ENCODE data around the gene SCART1. TPM values are rescaled to one million over a fixed set of nuclear protein-coding genes. Genes with fewer than 3 reads are reported as not detected.
A peak's percentile ranks its signal among the peaks of the same experiment; 100 is the strongest.
"Not testable (repeated sequence)": the region's sequence is repeated elsewhere in the genome, so short reads cannot be mapped to it uniquely, and the experiment has no call there.

SCART1 gene
- total RNA-seq, 1 experiment from 2014 or later, result 1.2 TPM

GRCh38 chr10:133431888-133432613 lies 21.7 kb upstream of the SCART1 start:
- not testable (repeated sequence) for DNase-seq (ENCODE audit: extremely low read depth, low read depth)

DNA sequence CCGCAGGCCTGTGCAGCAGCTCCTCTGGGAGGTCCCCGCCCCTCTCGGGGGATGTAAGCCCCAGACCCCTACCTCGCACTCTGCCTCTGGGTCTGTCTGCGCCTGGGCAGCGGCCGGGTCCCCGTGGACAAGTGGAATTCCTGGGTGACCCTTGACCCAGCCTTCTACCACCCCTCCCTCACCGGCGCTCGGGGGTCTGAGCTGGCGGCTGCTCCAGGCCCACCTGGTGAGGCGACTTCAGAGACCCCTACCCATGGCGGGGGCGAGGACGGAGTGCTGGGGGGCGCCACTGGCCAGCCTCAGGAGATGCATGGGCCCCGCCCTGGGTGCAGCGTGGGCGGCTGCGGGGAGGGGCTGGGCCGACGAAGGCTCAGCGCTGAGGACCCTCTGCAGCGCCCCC lies 21.0 kb upstream of the SCART1 start:
- DNase-seq (ENCODE audit: extremely low read depth, low read depth), result not testable (repeated sequence)

DNA sequence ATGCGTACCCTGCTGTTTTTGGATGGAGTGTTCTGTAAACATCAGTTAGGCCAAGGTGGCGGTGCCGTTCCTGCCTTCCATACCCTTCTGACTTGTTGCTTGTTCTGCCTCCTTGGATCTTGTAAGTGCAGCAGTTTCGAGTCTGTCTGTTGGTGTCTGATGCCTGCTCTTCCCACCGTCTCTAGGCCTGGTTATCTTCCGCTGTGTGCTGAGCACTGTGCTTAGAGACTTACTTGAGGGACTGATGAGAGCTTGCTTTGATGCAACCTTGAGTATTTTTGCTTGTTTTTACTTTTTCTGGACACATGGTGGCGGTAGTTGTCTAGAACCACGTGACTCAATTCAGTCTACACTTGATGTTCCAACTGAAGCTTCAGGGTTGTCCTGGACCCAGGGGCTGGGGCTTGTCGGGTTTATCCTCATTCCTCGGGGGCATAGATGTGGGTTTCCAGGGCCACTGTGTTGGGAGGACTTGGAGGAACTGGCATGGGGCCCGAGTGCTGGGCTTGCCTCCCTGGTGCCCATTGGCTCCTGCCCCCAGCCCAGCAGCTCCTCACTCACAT lies 15.0 kb upstream of the SCART1 start:
- DNase-seq (ENCODE audit: extremely low read depth, low read depth), result peak; percentile 33

GRCh38 chr10:133439517-133440461 lies 14.0 kb upstream of the SCART1 start:
- DNase-seq (ENCODE audit: extremely low read depth, low read depth), result no peak

GRCh38 chr10:133440633-133441285 lies 13.0 kb upstream of the SCART1 start:
- DNase-seq (ENCODE audit: extremely low read depth, low read depth), result no peak

GRCh38 chr10:133441356-133441755 lies 12.4 kb upstream of the SCART1 start:
- not testable (repeated sequence) for DNase-seq (ENCODE audit: extremely low read depth, low read depth)

DNA sequence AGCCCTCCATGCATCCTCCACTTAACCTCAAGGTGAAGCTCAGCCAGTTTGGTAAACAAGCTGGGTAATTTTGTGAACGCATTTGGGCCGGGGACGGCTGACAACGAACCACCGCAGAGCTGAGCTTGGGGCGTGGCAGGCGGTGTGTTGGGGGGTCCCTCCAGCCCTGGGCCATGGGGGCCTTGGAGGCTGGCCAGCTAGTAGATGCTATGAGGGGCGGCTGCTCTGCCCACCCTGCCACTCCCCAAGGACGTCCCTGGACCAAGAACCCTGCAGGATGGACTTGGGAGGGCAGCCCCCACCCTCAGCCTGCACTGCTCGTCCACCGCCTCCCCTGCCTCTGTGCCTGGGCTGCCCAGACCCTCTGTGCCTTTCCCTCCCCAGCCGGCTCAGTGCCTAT lies 12.0 kb upstream of the SCART1 start:
- DNase-seq (ENCODE audit: extremely low read depth, low read depth), result no peak

DNA sequence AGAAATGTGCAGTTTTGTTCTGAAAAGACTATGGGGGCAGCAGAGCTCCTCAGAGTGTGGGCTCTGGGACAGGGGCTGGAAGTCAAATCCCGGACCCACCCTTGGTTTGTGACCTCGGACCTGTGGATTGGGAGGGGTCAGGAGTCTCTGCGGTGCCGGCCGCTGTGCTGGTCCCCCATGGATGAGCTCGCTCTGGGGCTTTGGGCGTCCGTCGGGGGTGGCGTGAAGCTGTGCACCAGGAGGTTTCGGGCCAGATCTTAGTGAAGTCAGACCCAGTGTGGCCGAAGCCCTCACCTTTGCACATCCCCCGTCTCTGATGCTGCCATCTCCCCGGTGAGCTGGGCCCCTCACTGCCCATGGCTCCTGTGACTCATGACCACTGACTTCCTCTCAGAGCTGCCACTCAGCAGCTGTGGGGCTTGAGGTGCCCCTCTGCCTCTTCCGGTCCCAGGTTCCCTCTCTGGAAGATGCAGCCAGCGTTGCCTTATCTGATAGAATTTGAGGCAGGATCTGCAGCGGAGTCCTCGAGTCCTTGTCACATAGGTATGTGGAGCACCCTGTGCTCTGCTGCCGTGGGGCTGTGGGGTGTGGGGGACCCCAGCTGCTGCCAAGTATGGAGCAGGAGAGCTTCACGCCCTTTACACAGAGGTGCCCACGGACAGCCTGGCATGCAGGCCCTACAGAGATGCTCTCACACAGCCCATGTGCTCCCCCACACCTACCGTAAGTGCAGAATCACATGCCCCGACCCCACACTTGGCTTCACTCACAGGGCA lies 11.4 kb upstream of the SCART1 start:
- DNase-seq (ENCODE audit: extremely low read depth, low read depth), result no peak

DNA sequence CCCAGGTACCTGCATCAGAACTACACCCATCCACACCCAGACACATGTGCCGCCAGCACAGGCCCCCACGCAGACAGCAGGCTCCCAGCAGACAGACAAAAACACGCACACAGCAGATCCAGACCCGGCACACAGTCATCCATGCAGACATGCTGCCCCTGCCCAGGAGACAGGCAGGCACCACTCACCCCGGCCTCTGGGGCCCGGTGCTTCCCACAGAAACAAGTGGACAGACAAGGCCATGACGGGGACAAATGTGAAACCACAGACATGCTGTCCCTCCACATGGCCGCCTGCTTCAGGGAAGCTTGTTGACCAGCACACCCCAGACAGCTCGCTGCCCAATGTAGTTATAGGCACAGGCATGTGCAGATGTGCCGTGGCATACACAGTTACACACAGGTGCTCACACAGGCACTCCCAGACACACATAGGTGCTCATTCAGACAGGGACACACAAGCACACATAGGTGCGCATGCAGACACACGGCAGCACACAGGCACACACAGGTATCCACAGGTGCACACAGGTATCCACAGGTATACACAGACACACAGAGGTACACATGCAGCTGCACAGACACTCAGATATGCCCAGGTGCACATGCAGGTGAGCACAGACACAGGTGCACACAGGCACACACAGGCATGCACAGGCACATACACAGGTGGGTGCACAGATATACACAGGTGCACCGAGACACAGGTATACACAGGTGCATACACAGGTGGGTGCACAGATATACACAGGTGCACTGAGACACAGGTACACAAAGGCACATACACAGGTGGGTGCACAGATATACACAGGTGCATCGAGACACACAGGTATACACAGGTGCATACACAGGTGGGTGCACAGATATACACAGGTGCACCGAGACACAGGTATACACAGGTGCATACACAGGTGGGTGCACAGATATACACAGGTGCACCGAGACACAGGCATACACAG lies 10.5 kb upstream of the SCART1 start:
- no peak for DNase-seq (ENCODE audit: extremely low read depth, low read depth)

- DNase-seq (ENCODE audit: extremely low read depth, low read depth), result no peak
Measured at GRCh38 chr10:133444342-133445267, 9.1 kb upstream of the SCART1 start.

DNA sequence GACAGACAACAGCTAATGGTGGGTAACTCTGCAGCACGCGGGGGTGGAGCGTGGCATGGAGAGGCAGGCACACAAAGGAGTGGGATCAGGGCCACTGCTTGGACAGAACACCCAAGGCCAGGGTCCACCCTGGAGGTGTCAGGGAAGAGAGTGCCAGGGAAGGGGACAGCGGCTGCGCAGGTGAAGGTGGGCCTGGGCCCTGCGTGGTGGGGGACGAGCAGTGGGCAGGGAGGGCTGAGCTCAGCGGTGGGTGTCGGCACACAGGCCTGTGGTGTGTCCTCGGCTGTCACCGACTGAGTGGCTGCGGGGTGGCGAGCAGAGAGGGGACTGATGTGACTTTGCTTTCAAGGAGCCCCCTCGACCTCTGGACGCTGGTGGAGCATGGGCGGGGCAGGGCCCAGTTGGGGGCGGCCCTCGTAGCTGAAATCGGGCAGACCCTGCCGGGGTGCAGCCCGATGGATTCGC lies 8.4 kb upstream of the SCART1 start:
- no peak for DNase-seq (ENCODE audit: extremely low read depth, low read depth)

DNA sequence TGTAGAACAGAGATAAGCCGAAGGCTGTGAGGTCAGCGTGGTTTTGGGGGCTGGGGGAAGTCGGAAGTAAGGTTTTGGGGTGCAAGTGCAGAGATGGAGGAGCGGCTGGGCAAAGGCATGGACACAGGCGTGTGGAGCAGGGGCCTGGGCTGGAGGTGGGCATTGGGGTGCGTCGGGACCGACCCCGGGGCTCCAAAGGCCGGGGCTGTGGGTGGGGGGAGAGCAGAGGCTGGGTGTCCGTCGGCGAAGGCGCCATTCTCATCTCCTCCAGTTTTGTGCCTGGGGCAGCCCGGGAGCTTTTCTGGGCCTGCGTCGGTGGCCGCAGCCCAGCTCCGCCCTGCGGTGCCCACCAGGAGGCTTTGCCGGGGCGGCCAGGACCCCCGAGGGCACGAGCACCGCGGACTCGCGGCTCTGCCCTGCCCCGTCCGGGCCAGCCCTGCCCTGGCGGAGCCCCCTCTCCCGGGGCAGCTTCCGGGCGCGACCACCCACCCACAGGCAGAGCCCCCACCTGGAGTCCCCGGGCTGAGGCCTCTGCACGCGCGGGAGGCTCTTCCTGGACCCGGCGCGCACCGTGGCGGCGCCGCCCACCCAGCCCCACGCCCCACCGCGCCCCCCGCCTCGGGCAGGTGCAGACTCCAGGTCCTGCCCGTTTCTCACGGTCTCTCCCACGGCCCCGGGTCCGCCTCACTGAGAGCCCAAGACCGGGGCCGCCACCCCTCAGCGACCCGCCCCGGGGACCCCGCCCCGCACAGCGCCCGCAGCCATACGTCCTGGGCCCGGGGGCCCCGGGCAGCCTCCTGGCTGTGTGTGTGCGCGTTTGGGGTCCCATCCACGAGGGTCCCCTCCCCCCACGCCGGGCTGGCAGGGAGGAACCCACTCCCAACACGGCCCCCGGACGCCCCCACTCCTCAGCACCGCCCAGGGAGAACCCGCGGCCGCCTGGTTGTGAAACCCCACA lies 7.7 kb upstream of the SCART1 start:
- no peak for DNase-seq (ENCODE audit: extremely low read depth, low read depth)

DNA sequence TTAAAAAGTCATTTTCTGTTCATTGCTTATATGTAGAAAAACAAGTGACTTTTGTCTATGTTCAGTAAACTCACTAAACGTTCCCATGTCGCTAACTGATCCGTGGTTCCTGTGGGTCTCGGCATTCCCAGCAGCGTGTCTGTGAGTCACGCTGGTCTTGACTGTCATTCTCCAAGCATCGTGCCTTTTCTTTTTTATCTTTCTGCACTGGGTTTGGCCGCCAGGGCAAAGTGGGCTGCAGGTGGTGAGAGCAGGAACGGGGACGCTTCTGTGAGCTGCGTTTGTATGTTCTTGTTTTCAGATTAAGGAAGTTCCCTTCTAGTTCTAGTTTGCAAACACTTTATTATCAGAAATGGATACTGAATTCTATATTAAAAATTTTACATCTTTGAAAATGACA lies 6.8 kb upstream of the SCART1 start:
- DNase-seq (ENCODE audit: extremely low read depth, low read depth), result no peak

DNA sequence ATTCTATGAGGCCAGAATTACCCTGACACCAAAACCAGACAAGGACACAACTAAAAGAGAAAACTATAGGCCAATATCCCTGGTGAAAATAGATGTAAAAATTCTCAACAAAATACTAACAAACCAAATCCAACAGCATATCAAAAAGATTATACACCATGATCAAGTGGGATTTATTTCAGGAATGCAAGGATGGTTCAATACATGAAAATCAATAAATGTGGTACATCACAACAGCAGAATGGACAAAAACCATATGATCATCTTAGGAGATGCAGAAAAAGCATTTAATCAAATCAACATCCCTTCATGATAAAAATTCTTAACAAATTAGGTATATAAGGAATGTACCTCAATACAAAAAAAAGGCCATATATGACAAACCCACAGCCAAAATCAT lies 5.6 kb upstream of the SCART1 start:
- no peak for DNase-seq (ENCODE audit: extremely low read depth, low read depth)

- DNase-seq (ENCODE audit: extremely low read depth, low read depth), result no peak
Measured at GRCh38 chr10:133451346-133451745, 2.4 kb upstream of the SCART1 start.

GRCh38 chr10:133452453-133452852 lies 1.3 kb upstream of the SCART1 start:
- DNase-seq (ENCODE audit: extremely low read depth, low read depth), result no peak
